K562 (cell line): Measurements from ENCODE around the gene CROT. TPM values are rescaled to one million over a fixed set of nuclear protein-coding genes. Genes with fewer than 3 reads are reported as not detected.

Source experiments
- CBX2 ChIP-seq: fragments of 200-600 bp; sonication (generic); IDR thresholded peaks from one replicate; pipeline ENCODE4 v1.6.1; 2012; ENCODE audit warnings: mild to moderate bottlenecking, low read length, inconsistent platforms; ENCODE audit not compliant: insufficient read depth, poor library complexity, severe bottlenecking
- CBX5 ChIP-seq: IDR thresholded peaks from 2 replicates; pipeline ENCODE4 v1.6.1; 2014; ENCODE audit warnings: low read depth, borderline replicate concordance
- DLX4 ChIP-seq: fragments of 250-450 bp; sonication (Bioruptor Pico); IDR thresholded peaks from 2 replicates; pipeline ENCODE4 v1.6.1; 2021; ENCODE audit warnings: mild to moderate bottlenecking
- FUS ChIP-seq: fragments of 200-400 bp; formaldehyde crosslinking; optimal IDR thresholded peaks from 2 replicates; pipeline ENCODE3; 2017; ENCODE audit warnings: low read depth, low read length
- HNRNPH1 ChIP-seq: fragments of 200-400 bp; formaldehyde crosslinking; optimal IDR thresholded peaks from 2 replicates; pipeline ENCODE3; 2017; ENCODE audit warnings: low read depth, mild to moderate bottlenecking, low read length, moderate library complexity
- KDM1A ChIP-seq, 2 experiments: fragments of 450-650 bp; IDR thresholded peaks; 2 replicates each; pipeline ENCODE4 v1.6.1; 2016; ENCODE audit warnings: mild to moderate bottlenecking in 2 of 2
- PTBP1 ChIP-seq: fragments of 200-400 bp; formaldehyde crosslinking; IDR thresholded peaks from 2 replicates; pipeline ENCODE4 v1.6.1; 2017; ENCODE audit warnings: low read depth, low read length
- PTRF ChIP-seq: fragments of 450-650 bp; IDR thresholded peaks from 2 replicates; pipeline ENCODE4 v1.6.1; 2016; ENCODE audit warnings: mild to moderate bottlenecking, missing genetic modification characterization, missing compliant biosample characterization
- ZNF696 ChIP-seq: fragments of 250-450 bp; sonication (Bioruptor Pico); conservative IDR thresholded peaks from 2 replicates; pipeline ENCODE4 v1.4.0; 2020; ENCODE audit warnings: mild to moderate bottlenecking, moderate library complexity
- polyA plus RNA-seq, 8 experiments: library from polyadenylated mRNA; depleted of rRNA in 4 of 8; stranded (reverse) in 5 of 8; unstranded in 3 of 8; fragments of >200 nt; fragmentation: Nextera tagmentation in 2 of 8; fragmentation: Illumina TruSeq in 1 of 8; extraction: Ambion mirVana in 2 of 8; extraction: Trizol in 1 of 8; gene quantifications; 2 replicates each; pipeline versions ENCODE4 v1.2.1 to v1.2.3, GENCODE V29; 2011 to 2014; ENCODE audit warnings: inconsistent platforms in 1 of 8, missing spikeins in 1 of 8
- total RNA-seq, 7 experiments: library from RNA; depleted of rRNA in 6 of 7; stranded (reverse); fragments of >200 nt in 6 of 7; fragmentation: Illumina TruSeq in 2 of 7; extraction: Trizol in 2 of 7; gene quantifications; 2 replicates each; pipeline versions ENCODE4 v1.2.1 to v1.2.3, GENCODE V29; 2011 to 2021; ENCODE audit warnings: low replicate concordance in 1 of 7
- TF ChIP-seq, protein P1 (sequence below): sonication (generic); formaldehyde crosslinking; IDR thresholded peaks from 2 replicates; pipeline ENCODE4 v1.8.1; 2023; ENCODE audit warnings: missing genetic modification reagents, mild to moderate bottlenecking, borderline replicate concordance

The CROT gene
- total and polyA plus RNA-seq, 9 of the 15 experiments (the other 6 are each of a cell fraction or from before 2014, with no cell fraction given): 2.5 to 8.1 (median 5.1) TPM

GRCh38 chr7:87413029-87413428 is 67.6 kb downstream of the CROT start (continued):
- TF ChIP-seq CBX5 (no peak), PTBP1 (no peak), CBX2 (no peak), HNRNPH1 (no peak), PTRF (tag) (no peak), DLX4 (CRISPR knock-in tag) (no peak), FUS (no peak), KDM1A (IDR thresholded peaks at IDR 0.05) (no peak), ZNF696 (CRISPR knock-in tag) (no peak)
- TF ChIP-seq, protein P1, sequence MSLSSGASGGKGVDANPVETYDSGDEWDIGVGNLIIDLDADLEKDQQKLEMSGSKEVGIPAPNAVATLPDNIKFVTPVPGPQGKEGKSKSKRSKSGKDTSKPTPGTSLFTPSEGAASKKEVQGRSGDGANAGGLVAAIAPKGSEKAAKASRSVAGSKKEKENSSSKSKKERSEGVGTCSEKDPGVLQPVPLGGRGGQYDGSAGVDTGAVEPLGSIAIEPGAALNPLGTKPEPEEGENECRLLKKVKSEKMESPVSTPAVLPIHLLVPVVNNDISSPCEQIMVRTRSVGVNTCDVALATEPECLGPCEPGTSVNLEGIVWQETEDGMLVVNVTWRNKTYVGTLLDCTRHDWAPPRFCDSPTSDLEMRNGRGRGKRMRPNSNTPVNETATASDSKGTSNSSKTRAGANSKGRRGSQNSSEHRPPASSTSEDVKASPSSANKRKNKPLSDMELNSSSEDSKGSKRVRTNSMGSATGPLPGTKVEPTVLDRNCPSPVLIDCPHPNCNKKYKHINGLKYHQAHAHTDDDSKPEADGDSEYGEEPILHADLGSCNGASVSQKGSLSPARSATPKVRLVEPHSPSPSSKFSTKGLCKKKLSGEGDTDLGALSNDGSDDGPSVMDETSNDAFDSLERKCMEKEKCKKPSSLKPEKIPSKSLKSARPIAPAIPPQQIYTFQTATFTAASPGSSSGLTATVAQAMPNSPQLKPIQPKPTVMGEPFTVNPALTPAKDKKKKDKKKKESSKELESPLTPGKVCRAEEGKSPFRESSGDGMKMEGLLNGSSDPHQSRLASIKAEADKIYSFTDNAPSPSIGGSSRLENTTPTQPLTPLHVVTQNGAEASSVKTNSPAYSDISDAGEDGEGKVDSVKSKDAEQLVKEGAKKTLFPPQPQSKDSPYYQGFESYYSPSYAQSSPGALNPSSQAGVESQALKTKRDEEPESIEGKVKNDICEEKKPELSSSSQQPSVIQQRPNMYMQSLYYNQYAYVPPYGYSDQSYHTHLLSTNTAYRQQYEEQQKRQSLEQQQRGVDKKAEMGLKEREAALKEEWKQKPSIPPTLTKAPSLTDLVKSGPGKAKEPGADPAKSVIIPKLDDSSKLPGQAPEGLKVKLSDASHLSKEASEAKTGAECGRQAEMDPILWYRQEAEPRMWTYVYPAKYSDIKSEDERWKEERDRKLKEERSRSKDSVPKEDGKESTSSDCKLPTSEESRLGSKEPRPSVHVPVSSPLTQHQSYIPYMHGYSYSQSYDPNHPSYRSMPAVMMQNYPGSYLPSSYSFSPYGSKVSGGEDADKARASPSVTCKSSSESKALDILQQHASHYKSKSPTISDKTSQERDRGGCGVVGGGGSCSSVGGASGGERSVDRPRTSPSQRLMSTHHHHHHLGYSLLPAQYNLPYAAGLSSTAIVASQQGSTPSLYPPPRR: no peak
